GM15510 (cell line): ENCODE measurements around the gene BRSK1.

ENCODE experiments used
- POLR2A ChIP-seq: IDR thresholded peaks from 3 replicates; pipeline ENCODE4 v1.6.1; 2011; ENCODE audit warnings: borderline replicate concordance; ENCODE audit not compliant: insufficient read length; ENCODE audit errors: extremely low read depth

Gene BRSK1

DNA sequence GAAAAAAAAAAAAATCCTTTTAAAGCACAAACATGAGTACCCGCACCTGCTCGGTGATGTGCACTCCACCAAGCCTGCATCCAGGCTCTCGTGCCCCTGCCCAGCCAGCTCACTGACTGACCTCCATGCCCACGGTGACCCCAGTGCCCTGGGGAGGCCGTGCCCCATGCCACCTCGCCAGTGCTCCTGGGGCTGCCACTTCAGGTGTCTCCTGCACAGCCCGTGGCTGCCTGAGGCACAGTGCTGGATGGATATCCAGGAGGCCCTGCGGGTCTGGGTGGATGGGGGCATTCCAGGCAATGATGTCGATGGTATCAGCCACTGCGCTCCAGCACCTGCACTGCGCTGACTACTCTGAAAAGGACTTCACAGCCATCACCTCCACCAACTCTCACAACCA, 34.0 kb upstream of the BRSK1 start:
- TF ChIP-seq POLR2A, result no peak

GRCh38 chr19:55250262-55251036, 33.3 kb upstream of the BRSK1 start:
- peak; percentile 4 for TF ChIP-seq POLR2A

DNA sequence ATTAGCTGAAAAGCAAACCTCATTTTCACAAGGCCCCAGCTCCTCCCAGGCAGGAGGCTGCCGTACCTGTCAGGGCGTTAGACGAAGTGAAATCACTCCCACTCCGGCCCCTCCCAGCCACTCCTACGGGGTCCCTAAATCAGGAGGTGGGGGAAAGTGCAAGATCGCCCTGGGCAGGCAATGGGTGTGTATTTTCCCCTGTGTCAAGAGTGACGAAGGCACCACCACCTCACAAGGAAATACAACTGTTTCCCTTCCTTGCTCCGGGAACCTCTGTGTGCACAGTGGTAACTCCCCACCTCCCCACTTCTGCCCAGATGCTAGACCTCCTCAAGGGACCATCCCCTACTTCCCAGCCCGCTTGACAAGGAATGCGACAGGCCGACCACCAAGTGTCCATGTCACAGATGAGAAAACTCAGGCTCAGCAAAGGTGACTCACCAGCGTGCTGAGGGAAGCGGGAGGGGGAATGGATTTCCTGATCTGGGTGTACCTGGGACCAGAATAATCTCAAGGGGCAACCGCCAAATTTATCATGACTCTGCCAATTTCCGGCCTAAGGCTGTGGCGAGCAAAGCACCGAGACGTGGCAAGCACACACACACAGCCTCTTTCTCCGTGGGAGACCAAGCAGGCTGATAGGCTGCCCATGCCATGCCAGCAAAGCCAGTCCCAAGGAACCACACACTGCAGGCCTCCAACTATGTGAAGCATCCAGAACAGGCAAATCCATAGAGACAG, 32.3 kb upstream of the BRSK1 start:
- TF ChIP-seq POLR2A, result no peak

- TF ChIP-seq POLR2A, result no peak
Measured at GRCh38 chr19:55252760-55253663, 30.8 kb upstream of the BRSK1 start.

DNA sequence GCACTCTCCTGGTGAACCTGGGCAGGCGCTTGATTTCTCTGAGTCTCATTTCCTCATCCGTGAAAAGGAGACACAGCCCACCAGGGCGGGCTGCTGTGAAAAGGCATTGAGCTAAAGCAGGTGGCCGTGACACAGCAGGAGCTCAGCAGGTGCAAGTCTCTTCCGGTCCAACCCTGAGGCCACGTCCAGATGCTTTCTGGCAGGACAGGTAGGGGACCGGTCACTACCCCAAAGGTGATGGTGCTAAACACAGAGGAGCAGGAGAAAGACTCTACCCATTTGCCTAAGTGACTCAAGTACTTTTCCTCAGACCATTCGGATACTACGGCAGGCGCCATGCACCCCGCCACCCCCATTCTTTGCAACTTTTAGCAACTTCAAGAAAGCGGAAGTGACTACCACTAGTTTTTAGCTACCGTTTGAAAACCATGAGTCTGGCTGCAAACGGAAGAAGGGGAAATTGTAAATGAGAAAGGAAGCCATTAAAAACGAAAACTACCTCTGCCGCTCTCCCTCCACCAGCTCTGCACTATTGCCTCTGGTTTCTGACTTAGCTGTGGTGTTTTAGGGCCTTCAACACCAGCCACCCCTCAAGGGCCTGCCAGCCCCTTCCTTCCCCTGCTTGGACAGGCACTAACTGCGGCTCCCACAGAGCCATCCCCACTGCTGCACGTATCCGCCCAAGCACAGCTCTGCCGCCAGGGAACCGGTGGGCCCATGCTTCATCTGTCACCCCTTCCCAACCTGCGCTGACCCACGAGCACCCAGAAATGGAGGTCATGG, 29.8 kb upstream of the BRSK1 start:
- peak; percentile 25 for TF ChIP-seq POLR2A

DNA sequence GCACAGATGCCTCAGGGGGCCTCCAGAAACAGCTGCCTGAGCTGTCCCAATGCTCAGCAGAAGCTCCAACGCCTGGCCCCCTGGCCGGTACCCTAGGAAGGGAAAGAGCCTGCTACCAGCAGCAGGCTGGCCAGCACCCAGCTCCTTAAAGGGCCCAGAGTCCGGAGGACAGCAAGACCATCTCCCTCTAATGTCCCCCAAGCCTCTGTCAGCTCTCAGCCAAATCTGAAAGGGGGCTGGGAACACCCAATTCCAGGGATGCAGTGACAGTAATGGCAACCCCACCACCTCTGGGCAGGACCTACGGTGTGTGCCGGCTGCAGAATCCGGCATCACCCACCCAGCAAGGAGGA, 29.2 kb upstream of the BRSK1 start:
- TF ChIP-seq POLR2A, result no peak

- TF ChIP-seq POLR2A, result peak; percentile 45
Measured at GRCh38 chr19:55255618-55256423, 28.0 kb upstream of the BRSK1 start.

- no peak for TF ChIP-seq POLR2A
Measured at GRCh38 chr19:55256562-55257460, 27.0 kb upstream of the BRSK1 start.

GRCh38 chr19:55257461-55258420, 26.1 kb upstream of the BRSK1 start:
- TF ChIP-seq POLR2A, result no peak

- no peak for TF ChIP-seq POLR2A
Measured at GRCh38 chr19:55258476-55258827, 25.3 kb upstream of the BRSK1 start.

DNA sequence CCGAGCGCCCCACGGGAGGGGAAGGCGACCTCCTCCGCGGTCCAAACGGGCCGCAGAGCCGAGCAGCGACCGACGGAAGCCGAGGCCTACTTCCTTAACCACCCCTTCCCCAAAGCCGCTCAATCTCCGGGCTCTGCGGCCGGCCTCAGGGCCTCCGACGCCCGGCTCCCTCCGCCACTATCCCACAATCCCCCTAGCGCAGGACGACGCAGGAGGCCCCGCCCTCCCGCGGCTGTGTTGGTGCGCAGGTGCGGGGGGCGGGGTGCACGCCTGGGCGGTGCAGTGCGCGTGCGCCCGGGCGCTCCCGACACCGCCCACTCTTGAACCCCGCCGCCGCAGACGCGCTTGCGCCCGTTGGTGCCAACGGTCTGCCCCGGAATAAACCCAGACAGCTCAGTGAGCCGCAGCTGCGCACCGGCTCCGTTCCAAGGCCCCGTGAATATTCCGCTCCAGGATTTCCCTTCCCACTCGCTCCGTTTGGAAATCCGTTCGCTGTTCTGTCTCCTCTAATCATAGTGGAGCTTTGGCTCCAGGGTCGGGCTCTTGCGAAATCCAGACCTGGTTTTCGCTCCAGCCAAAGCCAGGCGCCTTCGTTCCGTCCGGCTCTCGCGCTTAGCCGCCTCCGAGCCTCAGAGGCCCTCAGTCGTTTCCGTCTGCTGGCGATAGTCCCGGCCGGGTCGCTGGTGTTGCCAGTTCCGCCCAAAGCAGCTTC, 24.8 kb upstream of the BRSK1 start, which contains the start of gene PPP6R1:
Gene PPP6R1, minus strand, starts transcription at position 190 of the 712 bp plus-strand sequence. CDS start 11,914 bp downstream, outside the sequence.
- TF ChIP-seq POLR2A, result peak; percentile 89
